MM.1S (cell line): ENCODE results near the gene DMGDH.

Source experiments
- CTCF ChIP-seq: fragments of 300-600 bp; sonication (generic); IDR thresholded peaks from 2 replicates; pipeline ENCODE4 v1.5.1; 2016; ENCODE audit warnings: antibody characterized with exemption, low read length, mixed read lengths
- EZH2 ChIP-seq: fragments of 300-600 bp; sonication (generic); optimal IDR thresholded peaks from 2 replicates; pipeline ENCODE3; 2017; ENCODE audit warnings: low read depth, mild to moderate bottlenecking, antibody characterized with exemption, low read length, mixed read lengths
- EZH2phosphoT487 ChIP-seq: fragments of 300-600 bp; sonication (generic); IDR thresholded peaks from 2 replicates; pipeline ENCODE4 v1.6.1; 2018; ENCODE audit warnings: antibody characterized with exemption, low read length

DNA sequence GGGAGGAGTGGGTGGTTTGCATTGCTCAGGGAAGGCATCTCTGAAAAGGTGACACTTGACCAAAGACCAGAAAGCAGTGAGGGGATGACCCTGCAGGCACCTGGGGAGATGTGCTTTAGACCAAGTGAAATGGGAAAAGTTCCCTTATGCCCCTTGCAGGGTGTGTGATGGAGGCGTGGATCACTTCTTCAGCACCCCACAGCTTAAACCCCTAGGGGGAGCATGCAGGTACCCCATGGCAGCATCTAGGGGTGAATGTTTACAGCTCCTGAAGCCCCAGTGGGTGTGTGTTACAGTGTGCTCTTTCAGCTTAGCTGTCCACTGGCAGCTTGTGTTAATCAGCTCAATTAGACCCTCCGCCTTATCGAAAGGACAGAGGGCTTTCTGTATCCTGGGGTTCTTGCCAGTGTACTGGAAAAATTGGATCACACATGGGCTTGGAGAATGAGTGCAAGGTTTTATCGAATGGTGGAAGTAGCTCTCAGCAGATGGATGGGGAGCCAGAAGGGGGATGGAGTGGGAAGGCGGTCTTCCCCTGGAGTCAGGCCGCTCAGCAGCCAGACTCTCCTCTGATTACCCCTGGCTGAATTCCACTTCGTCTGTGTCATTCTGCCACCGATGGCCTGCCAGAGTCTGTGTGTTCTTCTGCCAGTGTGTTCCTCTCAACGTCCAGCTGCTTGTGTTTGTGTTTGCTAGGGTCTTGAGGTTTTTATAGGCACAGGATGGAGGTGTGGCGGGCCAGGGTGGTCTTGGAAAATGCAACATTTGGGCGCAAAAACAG is 6.4 kb upstream of the DMGDH start:
- TF ChIP-seq CTCF (no peak; the same call in 1 of the 2 replicates), EZH2phosphoT487 (no peak), EZH2 (no peak)
